Thyroid gland (tissue), 4 donors: ENCODE measurements around the gene RNF183.

ENCODE experiments used
- POLR2A ChIP-seq, 2 donors: fragments of 450-650 bp; IDR thresholded peaks; one replicate each; pipeline ENCODE4 v1.6.1; 2017; ENCODE audit warnings: antibody characterized with exemption in 2 of 2, mild to moderate bottlenecking in 2 of 2, moderate library complexity in 1 of 2
- TF ChIP-seq, protein P1 (sequence below), 6 experiments: fragments of 200-600 bp in 3 of 6; fragments of 450-650 bp in 3 of 6; sonication (generic) in 3 of 6; IDR thresholded peaks; one replicate each; pipeline ENCODE4 v1.5.1; 2016 to 2019; ENCODE audit warnings: antibody characterized with exemption in 6 of 6, mild to moderate bottlenecking in 2 of 6, inconsistent platforms in 1 of 6, moderate library complexity in 1 of 6

DNA sequence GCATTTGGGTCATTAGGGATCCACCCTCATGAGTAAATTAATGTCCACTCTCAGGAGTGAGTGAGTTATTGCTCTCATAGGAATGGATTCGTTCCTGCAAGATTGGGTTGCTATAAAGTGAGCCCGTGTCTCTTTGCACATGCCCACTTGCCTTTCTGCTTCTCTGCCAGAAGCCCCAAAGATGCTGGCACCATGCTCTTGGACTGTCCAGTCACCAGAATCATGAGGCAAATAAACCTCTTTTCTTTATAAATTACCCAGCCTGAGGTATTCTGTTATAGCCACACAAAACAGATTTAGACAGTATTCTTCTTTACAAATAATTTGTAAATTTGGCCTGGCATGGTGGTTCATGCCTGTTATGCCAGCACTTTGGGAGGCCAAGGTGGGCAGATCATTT is 52.4 kb downstream of the RNF183 start:
- TF ChIP-seq, protein P1, sequence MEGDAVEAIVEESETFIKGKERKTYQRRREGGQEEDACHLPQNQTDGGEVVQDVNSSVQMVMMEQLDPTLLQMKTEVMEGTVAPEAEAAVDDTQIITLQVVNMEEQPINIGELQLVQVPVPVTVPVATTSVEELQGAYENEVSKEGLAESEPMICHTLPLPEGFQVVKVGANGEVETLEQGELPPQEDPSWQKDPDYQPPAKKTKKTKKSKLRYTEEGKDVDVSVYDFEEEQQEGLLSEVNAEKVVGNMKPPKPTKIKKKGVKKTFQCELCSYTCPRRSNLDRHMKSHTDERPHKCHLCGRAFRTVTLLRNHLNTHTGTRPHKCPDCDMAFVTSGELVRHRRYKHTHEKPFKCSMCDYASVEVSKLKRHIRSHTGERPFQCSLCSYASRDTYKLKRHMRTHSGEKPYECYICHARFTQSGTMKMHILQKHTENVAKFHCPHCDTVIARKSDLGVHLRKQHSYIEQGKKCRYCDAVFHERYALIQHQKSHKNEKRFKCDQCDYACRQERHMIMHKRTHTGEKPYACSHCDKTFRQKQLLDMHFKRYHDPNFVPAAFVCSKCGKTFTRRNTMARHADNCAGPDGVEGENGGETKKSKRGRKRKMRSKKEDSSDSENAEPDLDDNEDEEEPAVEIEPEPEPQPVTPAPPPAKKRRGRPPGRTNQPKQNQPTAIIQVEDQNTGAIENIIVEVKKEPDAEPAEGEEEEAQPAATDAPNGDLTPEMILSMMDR (IDR thresholded peaks at IDR 0.05), result no peak
- TF ChIP-seq POLR2A (IDR thresholded peaks at IDR 0.05), result no peak
